Hematopoietic multipotent progenitor cell treated with erythropoietin and hydrocortisone succinate and interleukin-3 and kit ligand, for 17 days (in vitro differentiated cells): ENCODE results near the gene ATP8B1.

ENCODE experiments used
- DNase-seq: peaks from one replicate; pipeline ENCODE4 v3.0.0-alpha.2; 2015; ENCODE audit warnings: low spot score

The ATP8B1 gene

DNA sequence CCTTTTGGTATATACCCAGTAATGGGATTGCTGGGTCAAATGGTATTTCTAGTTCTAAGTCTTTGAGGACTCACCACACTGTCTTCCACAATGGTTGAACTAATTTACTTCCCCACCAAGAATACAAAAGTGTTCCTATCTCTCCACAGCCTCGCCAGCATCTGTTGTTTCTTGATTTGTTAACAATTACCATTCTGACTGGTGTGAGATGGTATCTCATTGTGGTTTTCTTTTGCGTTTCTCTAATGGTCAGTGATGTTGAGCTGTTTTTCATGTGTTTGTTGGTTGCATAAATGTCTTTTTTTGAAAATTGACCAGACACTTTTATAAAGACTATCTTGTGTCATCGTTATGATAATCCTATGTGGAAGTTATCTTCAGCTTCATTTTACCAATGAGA, 16.0 kb upstream of the ATP8B1 start:
- no peak for DNase-seq

- DNase-seq = no peak
Observed at GRCh38 chr18:57816208-57816954, 13.3 kb upstream of the ATP8B1 start.

DNA sequence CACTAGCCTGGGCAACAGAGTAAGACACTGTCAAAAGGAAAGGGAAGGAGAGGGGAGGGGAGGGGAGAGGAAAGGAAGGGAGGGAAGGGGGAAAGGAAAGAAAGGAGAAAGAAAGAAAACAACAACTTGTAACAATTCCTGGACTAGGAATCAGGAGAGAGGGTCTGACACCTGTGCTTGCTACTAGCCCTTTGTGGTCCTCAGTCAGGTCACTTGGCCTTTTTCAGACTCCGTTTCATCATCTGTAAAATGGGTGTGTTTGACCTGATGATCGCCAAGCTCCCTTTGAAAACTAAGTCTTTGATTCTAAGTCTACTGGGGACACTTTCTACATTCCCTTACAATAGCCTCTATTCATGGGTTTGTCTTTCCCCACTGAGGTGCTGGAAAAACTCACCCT, 11.4 kb upstream of the ATP8B1 start:
- DNase-seq = no peak

DNA sequence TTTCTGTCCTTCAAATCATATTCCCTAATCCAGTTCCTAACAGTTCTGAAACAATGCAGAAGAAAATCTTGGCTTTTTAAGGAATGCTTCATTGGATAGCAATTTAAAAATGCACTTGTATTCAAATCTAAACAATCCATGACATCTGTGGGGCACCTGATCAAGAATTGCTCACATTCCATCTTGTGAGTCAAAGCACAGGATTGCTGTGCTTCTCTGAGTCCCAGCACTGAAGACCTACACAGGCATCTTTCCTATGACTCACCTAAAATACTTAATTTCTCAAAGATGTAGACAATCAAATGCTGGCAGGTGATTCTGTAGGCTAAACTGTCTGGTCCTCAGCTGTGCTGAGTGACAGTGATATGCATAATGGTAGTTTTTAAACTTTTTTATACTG, 10.1 kb upstream of the ATP8B1 start:
- no peak for DNase-seq

DNA sequence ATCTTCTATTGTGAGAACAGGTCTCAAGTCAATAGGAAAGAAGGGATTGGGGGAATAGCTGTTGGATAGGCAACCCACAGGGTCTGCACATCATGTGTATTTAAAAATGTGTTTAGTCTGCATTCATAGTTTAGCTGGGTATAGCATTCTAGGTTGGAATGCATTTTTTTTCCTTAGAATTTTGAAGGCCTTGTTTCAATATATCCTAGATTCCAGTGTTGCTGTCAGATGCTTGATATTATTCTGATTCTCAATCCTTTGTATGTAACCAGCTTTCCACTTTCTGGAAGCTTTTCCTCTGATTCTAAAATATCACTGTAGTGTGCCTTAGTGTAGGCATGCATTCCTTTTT, 9.0 kb upstream of the ATP8B1 start:
- DNase-seq = no peak

GRCh38 chr18:57811477-57812125, 8.5 kb upstream of the ATP8B1 start:
- DNase-seq = no peak

DNA sequence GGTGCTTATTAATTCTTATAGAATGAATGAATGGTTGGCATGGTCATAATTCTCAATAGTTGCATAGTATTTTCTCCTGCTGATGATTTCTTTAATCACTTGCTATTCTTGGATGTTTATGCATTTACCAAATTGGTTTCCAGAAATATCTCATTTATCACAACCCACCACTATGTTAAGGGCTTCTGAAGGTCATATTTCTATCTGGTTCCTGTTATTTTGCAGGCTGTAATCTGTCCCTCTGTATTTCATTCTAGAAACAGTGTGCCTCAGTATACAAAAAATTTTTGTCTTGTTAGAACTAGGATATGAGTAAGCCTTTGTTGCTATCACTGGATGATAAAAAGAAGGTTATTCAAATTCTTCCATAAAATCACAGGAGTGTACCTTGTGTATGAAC, 6.1 kb upstream of the ATP8B1 start:
- no peak for DNase-seq

DNA sequence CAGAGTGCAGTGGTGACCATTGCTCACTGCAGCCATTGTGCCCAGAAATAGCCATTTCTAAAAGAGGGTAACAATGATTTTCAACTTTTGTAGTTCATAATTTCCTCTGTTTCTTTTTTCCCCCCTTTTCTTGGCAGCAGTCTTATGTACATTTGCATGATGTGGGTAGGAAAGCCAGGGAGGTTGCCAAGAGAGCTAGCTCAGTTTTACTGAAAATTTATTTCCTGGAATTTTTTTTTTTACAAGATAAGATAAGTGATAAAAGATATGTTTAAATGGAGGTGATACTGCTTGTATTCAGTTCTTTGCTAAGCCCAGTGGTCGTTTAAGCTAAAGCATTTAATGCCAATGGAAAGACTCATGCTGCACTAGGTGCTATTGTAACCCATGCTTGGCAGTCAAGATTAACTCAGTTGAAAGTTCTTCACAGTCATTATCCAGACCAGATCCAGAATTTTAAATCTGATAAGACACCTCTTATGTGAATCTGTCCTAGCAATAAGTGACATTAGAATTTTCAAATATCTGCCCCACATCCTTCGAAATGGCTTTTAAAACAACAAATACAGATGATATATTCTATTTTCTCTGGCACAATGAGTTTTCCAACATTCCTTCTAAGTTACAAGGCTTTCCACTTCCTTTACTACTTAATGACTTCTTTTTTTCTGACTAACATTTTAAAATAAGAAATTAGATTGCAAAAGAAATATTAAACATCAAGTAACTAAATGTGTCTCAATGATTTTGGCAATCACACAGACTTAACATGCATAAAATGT, 4.4 kb upstream of the ATP8B1 start:
- no peak for DNase-seq

- DNase-seq = no peak
Observed at GRCh38 chr18:57806978-57807285, 3.8 kb upstream of the ATP8B1 start.

- no peak for DNase-seq
Observed at GRCh38 chr18:57806201-57806977, 3.3 kb upstream of the ATP8B1 start.

GRCh38 chr18:57805117-57805516, 2.0 kb upstream of the ATP8B1 start:
- no peak for DNase-seq

GRCh38 chr18:57804557-57804956, 1.4 kb upstream of the ATP8B1 start:
- DNase-seq = no peak

DNA sequence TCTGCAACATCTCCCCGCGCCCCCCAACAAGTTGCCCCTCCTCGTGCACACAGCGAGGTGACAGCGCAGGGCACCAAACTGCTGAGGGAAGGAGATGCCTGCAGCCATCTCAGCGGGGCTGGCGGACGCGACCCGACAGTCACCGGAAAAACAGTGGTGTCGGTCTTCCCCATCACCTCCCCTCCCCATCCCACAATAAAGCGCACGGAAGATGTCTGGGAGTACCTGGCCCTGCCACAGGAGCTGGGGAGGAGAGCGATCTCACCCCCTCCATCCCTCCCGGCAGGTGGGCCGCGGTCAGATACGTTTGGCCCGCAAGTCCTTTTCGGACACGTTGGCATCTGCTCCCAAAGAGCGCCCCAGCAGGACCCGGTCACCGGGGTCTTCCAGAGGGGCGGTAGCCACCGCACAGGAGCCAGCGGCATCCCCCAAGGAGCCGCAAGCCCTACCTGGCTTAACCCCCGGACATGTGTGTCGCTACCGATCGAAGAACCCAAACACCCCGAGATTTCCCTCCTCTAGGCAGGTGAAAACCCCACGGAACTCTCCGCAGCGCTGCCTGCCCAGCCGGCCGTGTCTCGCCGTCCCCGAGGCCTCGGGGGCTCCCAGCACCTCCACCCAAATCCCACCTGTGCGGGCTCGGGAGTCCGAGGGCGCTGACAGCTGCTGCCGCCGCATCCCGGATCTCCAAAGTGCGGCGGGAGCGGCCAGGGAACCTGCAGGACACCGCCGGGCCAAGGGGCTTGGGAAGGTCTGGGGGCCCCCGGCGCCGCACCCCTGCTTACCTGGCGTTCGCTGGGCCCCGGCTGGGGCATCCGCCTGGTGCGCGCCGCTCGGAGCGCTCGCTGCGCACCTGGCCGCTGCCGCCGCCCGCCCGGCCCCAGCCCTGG, 657 bp downstream of the ATP8B1 start:
- no peak for DNase-seq

- no peak for DNase-seq
Observed at GRCh38 chr18:57801761-57802212, 1.3 kb downstream of the ATP8B1 start.

GRCh38 chr18:57801325-57801724, 1.8 kb downstream of the ATP8B1 start:
- no peak for DNase-seq

GRCh38 chr18:57798713-57799373, 4.3 kb downstream of the ATP8B1 start:
- no peak for DNase-seq

- DNase-seq = no peak
Observed at GRCh38 chr18:57797209-57797651, 5.9 kb downstream of the ATP8B1 start.

- DNase-seq = no peak
Observed at GRCh38 chr18:57794951-57795728, 8.0 kb downstream of the ATP8B1 start.

GRCh38 chr18:57793302-57793986, 9.7 kb downstream of the ATP8B1 start:
- no peak for DNase-seq
